A549 (cell line): Measurements from ENCODE around the gene IQSEC2. TPM values are rescaled to one million over a fixed set of nuclear protein-coding genes. Genes with fewer than 3 reads are reported as not detected.

ENCODE experiments used
- ATAC-seq, 2 experiments: fragments of 200-7000 bp in 1 of 2; fragments of >200 bp in 1 of 2; cut with Nextera tagmentation in 1 of 2; cut with Tn5 transposase in 1 of 2; 3 replicates each; pipeline versions ENCODE4 v1.8.0 to v1.9.1; 2018 to 2020; ENCODE audit warnings: mild to moderate bottlenecking in 1 of 2, moderate library complexity in 1 of 2
- CTCF ChIA-PET: fragments of 300-600 bp; sonication (Branson Sonifier 250); formaldehyde crosslinking; extraction: SDS; loops from one replicate; lab custom pipeline; 2021; ENCODE audit warnings: antibody characterized with exemption, inconsistent platforms; lab: Yijun Ruan, JAX
- POLR2A ChIA-PET: fragments of 350-600 bp; formaldehyde crosslinking; extraction: SDS; loops from one replicate; lab custom pipeline; 2021; ENCODE audit warnings: antibody characterized with exemption, inconsistent platforms; lab: Yijun Ruan, JAX
- DNase-seq, 2 experiments: peaks; one replicate each; pipeline versions ENCODE4 v3.0.0 to v3.0.0-alpha.2; 2011 to 2016; ENCODE audit warnings: low read depth in 1 of 2, low spot score in 1 of 2
- FAIRE-seq: peaks from 2 replicates; lab custom pipeline; 2011; peaks lifted over from hg19 to GRCh38; lab: Jason Lieb, UNC
- H3K27ac ChIP-seq, 2 experiments: fragments of >200 bp; sonication (Bioruptor Twin); formaldehyde crosslinking; 3 replicates each; pipeline ENCODE4 v1.5.1; 2016 to 2017
- H3K4me1 ChIP-seq: fragments of >200 bp; sonication (Bioruptor Twin); formaldehyde crosslinking; 3 replicates; pipeline ENCODE4 v1.6.1; 2016
- H3K4me2 ChIP-seq: fragments of >200 bp; sonication (Bioruptor Twin); formaldehyde crosslinking; 3 replicates; pipeline ENCODE4 v1.6.1; 2016
- H3K4me3 ChIP-seq: fragments of >200 bp; sonication (Bioruptor Twin); formaldehyde crosslinking; 3 replicates; pipeline ENCODE4 v1.5.1; 2016
- H3K9me3 ChIP-seq: fragments of >200 bp; sonication (Bioruptor Twin); formaldehyde crosslinking; 3 replicates; pipeline ENCODE4 v1.6.1; 2016
- ATOH8 ChIP-seq: fragments of 250-450 bp; sonication (Bioruptor Pico); IDR thresholded peaks from 2 replicates; pipeline ENCODE4 v1.5.0; 2020; ENCODE audit warnings: low read depth, mild to moderate bottlenecking, moderate library complexity
- BCL3 ChIP-seq: fragments of >200 bp; sonication (Bioruptor Twin); formaldehyde crosslinking; IDR thresholded peaks from 3 replicates; pipeline ENCODE4 v1.6.1; 2016
- BHLHE40 ChIP-seq: IDR thresholded peaks from 2 replicates; pipeline ENCODE4 v1.6.1; 2012; ENCODE audit warnings: low read depth, low read length, inconsistent platforms
- CBX2 ChIP-seq: fragments of 200-600 bp; sonication (generic); IDR thresholded peaks from 2 replicates; pipeline ENCODE4 v1.6.1; 2016; ENCODE audit warnings: low read depth, mild to moderate bottlenecking, borderline replicate concordance
- CBX8 ChIP-seq: fragments of 200-600 bp; sonication (generic); IDR thresholded peaks from 2 replicates; pipeline ENCODE4 v1.6.1; 2016
- EP300 ChIP-seq, 2 experiments: fragments of >200 bp; sonication (Bioruptor Twin); formaldehyde crosslinking; IDR thresholded peaks; 2 replicates in 1 of 2; 3 replicates in 1 of 2; pipeline ENCODE4 v1.6.1; 2016 to 2017
- FOSB ChIP-seq: fragments of 250-450 bp; sonication (Bioruptor Pico); IDR thresholded peaks from 2 replicates; pipeline ENCODE4 v1.5.0; 2020; ENCODE audit warnings: mild to moderate bottlenecking, moderate library complexity
- FOSL2 ChIP-seq, 2 experiments: fragments of 450-650 bp in 1 of 2; fragments of >200 bp in 1 of 2; sonication (Bioruptor Twin) in 1 of 2; formaldehyde crosslinking; IDR thresholded peaks; 2 replicates each; pipeline versions ENCODE4 v1.5.0 to v1.6.1; 2016 to 2020; ENCODE audit warnings: mild to moderate bottlenecking in 1 of 2, moderate library complexity in 1 of 2
- FOXS1 ChIP-seq: fragments of 250-450 bp; sonication (Bioruptor Pico); IDR thresholded peaks from 2 replicates; pipeline ENCODE4 v1.5.0; 2020; ENCODE audit warnings: mild to moderate bottlenecking, moderate library complexity
- GATA3 ChIP-seq: IDR thresholded peaks from 2 replicates; pipeline ENCODE4 v1.6.1; 2012; ENCODE audit warnings: borderline replicate concordance
- HEYL ChIP-seq: fragments of 250-450 bp; sonication (Bioruptor Pico); IDR thresholded peaks from 2 replicates; pipeline ENCODE4 v1.8.0; 2021; ENCODE audit warnings: mild to moderate bottlenecking, moderate library complexity
- HOXA7 ChIP-seq: fragments of 250-450 bp; sonication (Bioruptor Pico); IDR thresholded peaks from 2 replicates; pipeline ENCODE4 v1.5.0; 2020; ENCODE audit warnings: mild to moderate bottlenecking, moderate library complexity
- HOXB13 ChIP-seq: fragments of 250-450 bp; sonication (Bioruptor Pico); IDR thresholded peaks from 2 replicates; pipeline ENCODE4 v1.5.0; 2020; ENCODE audit warnings: low read depth, mild to moderate bottlenecking, moderate library complexity
- JUNB ChIP-seq: fragments of >200 bp; sonication (Bioruptor Twin); formaldehyde crosslinking; IDR thresholded peaks from 2 replicates; pipeline ENCODE4 v1.6.1; 2016
- KDM5A ChIP-seq: fragments of 200-600 bp; sonication (generic); IDR thresholded peaks from 2 replicates; pipeline ENCODE4 v1.6.1; 2016; ENCODE audit warnings: antibody characterized with exemption, mild to moderate bottlenecking
- MAFK ChIP-seq: fragments of 450-650 bp; IDR thresholded peaks from 2 replicates; pipeline ENCODE4 v1.6.1; 2014; ENCODE audit not compliant: partially characterized antibody
- MAX ChIP-seq: IDR thresholded peaks from 2 replicates; pipeline ENCODE4 v1.6.1; 2012
- NPAS2 ChIP-seq: fragments of 250-450 bp; sonication (Bioruptor Pico); IDR thresholded peaks from 2 replicates; pipeline ENCODE4 v1.8.0; 2022; ENCODE audit warnings: mild to moderate bottlenecking, moderate library complexity, borderline replicate concordance
- RARB ChIP-seq: fragments of 250-450 bp; sonication (Bioruptor Pico); IDR thresholded peaks from 2 replicates; pipeline ENCODE4 v1.8.0; 2021; ENCODE audit warnings: mild to moderate bottlenecking, moderate library complexity
- RCOR1 ChIP-seq: fragments of 150-350 bp; IDR thresholded peaks from 2 replicates; pipeline ENCODE4 v1.6.1; 2014; ENCODE audit warnings: antibody characterized with exemption, low read length, low read depth
- RNF2 ChIP-seq: fragments of 200-600 bp; sonication (generic); IDR thresholded peaks from 2 replicates; pipeline ENCODE4 v1.6.1; 2016; ENCODE audit warnings: low read depth, mild to moderate bottlenecking, antibody characterized with exemption, moderate library complexity, borderline replicate concordance
- SMC3 ChIP-seq: fragments of >200 bp; sonication (Bioruptor Twin); formaldehyde crosslinking; IDR thresholded peaks from 3 replicates; pipeline ENCODE4 v1.6.1; 2018; ENCODE audit warnings: inconsistent platforms
- SREBF2 ChIP-seq: fragments of 450-650 bp; IDR thresholded peaks from 2 replicates; pipeline ENCODE4 v1.6.1; 2014; ENCODE audit warnings: mild to moderate bottlenecking, moderate library complexity
- USF2 ChIP-seq: fragments of 450-650 bp; IDR thresholded peaks from 2 replicates; pipeline ENCODE4 v1.6.1; 2014; ENCODE audit warnings: antibody characterized with exemption
- WGBS: methylation state at CpG from one replicate; pipeline ENCODE4 v1.1.6; 2017; ENCODE audit errors: missing lambda C conversion rate; 5-methylcytosine and 5-hydroxymethylcytosine counted together
- polyA plus RNA-seq, 4 experiments: library from polyadenylated mRNA; depleted of rRNA in 3 of 4; stranded (reverse); fragments of >200 nt; fragmentation: RNase III in 1 of 4; extraction: RNeasy Plus Mini Kit Qiagen cat#74134 plus additional on column Dnase treatment in 1 of 4; gene quantifications; 2 replicates in 3 of 4; 3 replicates in 1 of 4; pipeline ENCODE4 v1.2.3, GENCODE V29; 2011 to 2017

Gene IQSEC2
- polyA plus RNA-seq, 2 of the 4 experiments (the other 2 are of a cell fraction) = 28.3 to 37.6 TPM

- TF ChIP-seq SREBF2 (no peak), JUNB (peak; percentile 56), RCOR1 (no peak), USF2 (peak; percentile 32; the same call in 1 of the 2 replicates)
- TF ChIP-seq, all 56 proteins: peak for 10
Measured at GRCh38 chrX:53263597-53264094, 17.7 kb downstream of the IQSEC2 start (continued).

- peak overlapping the region; percentile 92 to 99 for H3K27ac ChIP-seq
- WGBS = under 1% methylated on average over 8 of the region's 8 CpGs
- CTCF ChIA-PET = interaction anchor here (0.6 to 2.7 kb wide), 10 partner anchors 10 to 1884 kb away, joined by 3 to 13 read pairs (median 4); no protein-coding TSS in a partner anchor
- TF ChIP-seq SMC3 = no peak
- no peak for TF ChIP-seq KDM5A
- peak; percentile 56; the same call in 1 of the 2 replicates for TF ChIP-seq FOSL2 (IDR thresholded peaks at IDR 0.05)
- TF ChIP-seq FOSL2 (CRISPR knock-in tag; IDR thresholded peaks at IDR 0.05) = peak; percentile 88
- no peak for TF ChIP-seq HOXA7 (CRISPR knock-in tag)
- peak; percentile 71 for TF ChIP-seq MAX
- no peak for TF ChIP-seq GATA3
- no peak for TF ChIP-seq HEYL
- TF ChIP-seq MAFK = no peak
- TF ChIP-seq ATOH8 (CRISPR knock-in tag) = no peak
- TF ChIP-seq BHLHE40 = no peak
- TF ChIP-seq EP300 (IDR thresholded peaks at IDR 0.05) = peak in 1 of 2 experiments; percentile 16; a peak in 1 of 5 replicates
- no peak for TF ChIP-seq HOXB13 (CRISPR knock-in tag)
- TF ChIP-seq BCL3 = peak; percentile 15; the same call in 1 of the 3 replicates
- no peak for TF ChIP-seq RARB (CRISPR knock-in tag)
- no peak for TF ChIP-seq RNF2
- no peak for TF ChIP-seq FOSB
- TF ChIP-seq, all 56 proteins: peak for 4
- Histone ChIP-seq H3K4me2 (peak overlapping the region; percentile 98), H3K4me3 (peak overlapping the region; percentile 32; the same call in 1 of the 3 replicates), H3K4me1 (peaks cover 71% of the 10 kb centered on the region), H3K9me3 (no peaks in the 10 kb centered on the region)
- peak; percentile 100 for FAIRE-seq
- peak; percentile 61 to 78 for DNase-seq
- POLR2A ChIA-PET = interaction anchor here (0.7 to 1.3 kb wide), 4 partner anchors 11 to 38 kb away, joined by 3 to 8 read pairs (median 3); partner anchors contain the start of gene KDM5C
- ATAC-seq = peak; percentile 72 to 82
Measured at GRCh38 chrX:53262918-53263394, 18.4 kb downstream of the IQSEC2 start.

GRCh38 chrX:53262189-53262917, 19.0 kb downstream of the IQSEC2 start:
- peak; percentile 93 for FAIRE-seq
- H3K4me1 ChIP-seq = peaks cover 65% of the 10 kb centered on the region
- H3K27ac ChIP-seq = peak overlapping the region; percentile 92 to 99
- POLR2A ChIA-PET = interaction anchor here (0.7 to 1.3 kb wide), 2 partner anchors 13 to 37 kb away, joined by 3 to 8 read pairs; partner anchors contain the start of gene KDM5C
- no peak overlapping the region for H3K4me3 ChIP-seq
- no peak for DNase-seq
- 81% methylated on average over 6 of the region's 7 CpGs for WGBS
- peak overlapping the region; percentile 98 for H3K4me2 ChIP-seq
- ATAC-seq = peak in 1 of 2 experiments; percentile 7; a peak in 3 of 6 replicates
- CTCF ChIA-PET = interaction anchor here (0.6 to 2.7 kb wide), 10 partner anchors 11 to 1885 kb away, joined by 3 to 13 read pairs (median 4); no protein-coding TSS in a partner anchor
- TF ChIP-seq FOXS1 (CRISPR knock-in tag) = no peak
- no peak for TF ChIP-seq BCL3
- no peak for TF ChIP-seq NPAS2 (CRISPR knock-in tag)
- TF ChIP-seq USF2 = no peak
- TF ChIP-seq CBX2 = no peak
- no peak for TF ChIP-seq CBX8
- TF ChIP-seq HOXB13 (CRISPR knock-in tag) = no peak
- TF ChIP-seq MAX = no peak
- H3K9me3 ChIP-seq = no peaks in the 10 kb centered on the region
